Measurements from ENCODE around the gene SNX3. TPM values are rescaled to one million over a fixed set of nuclear protein-coding genes. Genes with fewer than 3 reads are reported as not detected.

The SNX3 gene
- total RNA-seq, 2 experiments from 2014 or later: 62.5 to 68.4 TPM

- ChIA-PET CTCF (interaction anchor here (1.2 to 1.6 kb wide), 2 partner anchors 10 to 362 kb away, joined by 3 to 5 read pairs; no protein-coding TSS in a partner anchor), POLR2A (interaction anchor here (1.2 kb wide), 1 partner anchor 14 kb away, joined by 3 read pairs; no protein-coding TSS in a partner anchor)
- no peak overlapping the region for H3K27ac Mint-ChIP-seq
- TF ChIP-seq CTCF (IDR thresholded peaks at IDR 0.05): no peak
- H3K4me1 Mint-ChIP-seq (ENCODE audit: low read depth): peaks cover 29% of the 10 kb centered on the region
- H3K4me3 Mint-ChIP-seq: no peak overlapping the region
- H3K36me3 Mint-ChIP-seq (ENCODE audit: low read depth): no peaks in the 10 kb centered on the region
- peaks cover 88% of the 10 kb centered on the region for H3K27me3 Mint-ChIP-seq
- no peaks in the 10 kb centered on the region for H3K9me3 Mint-ChIP-seq
- no peak for DNase-seq
- ATAC-seq: no peak
- intact Hi-C loops (cut with micrococcal nuclease): loop anchor here (10.0 kb wide), 1 partner anchor 333 kb away; no protein-coding TSS in a partner anchor
Measured at GRCh38 chr6:108161724-108162282, 99.0 kb downstream of the SNX3 start.

Other genes with a start within 250 kb of the SNX3 start
- gene OSTM1, start 186.3 kb downstream of the SNX3 start, total RNA-seq: 1 to 10 TPM; 7.2 to 7.5 TPM
- not detected for gene NR2E1, start 95.0 kb downstream of the SNX3 start, total RNA-seq
- 1 to 10 TPM; 5.6 to 6.3 TPM for gene AFG1L, start 34.0 kb upstream of the SNX3 start, total RNA-seq

Data from activated CD8-positive, alpha-beta T cell treated with anti-CD3 and anti-CD28 coated beads for 36 hours (primary cell).